Mucosa of stomach (tissue), 1 donor: Measurements from ENCODE around the gene LAMC1.

ENCODE experiments used
- H3K27me3 ChIP-seq: one replicate; pipeline ENCODE4 v1.7.0; 2013; ENCODE audit warnings: mild to moderate bottlenecking, low read length; ENCODE audit not compliant: control insufficient read depth, insufficient read depth
- H3K36me3 ChIP-seq: one replicate; pipeline ENCODE4 v1.7.0; 2013; ENCODE audit warnings: low read length; ENCODE audit not compliant: control insufficient read depth, insufficient read depth
- H3K4me1 ChIP-seq: one replicate; pipeline ENCODE4 v1.7.0; 2013; ENCODE audit warnings: mild to moderate bottlenecking, low read length; ENCODE audit not compliant: control insufficient read depth, insufficient read depth
- H3K4me3 ChIP-seq: one replicate; pipeline ENCODE4 v1.7.0; 2013; ENCODE audit warnings: low read length
- H3K9ac ChIP-seq: one replicate; pipeline ENCODE4 v1.7.0; 2013; ENCODE audit warnings: mild to moderate bottlenecking, low read length, moderate library complexity
- H3K9me3 ChIP-seq: one replicate; pipeline ENCODE4 v1.7.0; 2013; ENCODE audit warnings: mild to moderate bottlenecking, low read length, moderate library complexity; ENCODE audit not compliant: control insufficient read depth
- donor health status: Pancreatic carcinoma.

LAMC1 gene

DNA sequence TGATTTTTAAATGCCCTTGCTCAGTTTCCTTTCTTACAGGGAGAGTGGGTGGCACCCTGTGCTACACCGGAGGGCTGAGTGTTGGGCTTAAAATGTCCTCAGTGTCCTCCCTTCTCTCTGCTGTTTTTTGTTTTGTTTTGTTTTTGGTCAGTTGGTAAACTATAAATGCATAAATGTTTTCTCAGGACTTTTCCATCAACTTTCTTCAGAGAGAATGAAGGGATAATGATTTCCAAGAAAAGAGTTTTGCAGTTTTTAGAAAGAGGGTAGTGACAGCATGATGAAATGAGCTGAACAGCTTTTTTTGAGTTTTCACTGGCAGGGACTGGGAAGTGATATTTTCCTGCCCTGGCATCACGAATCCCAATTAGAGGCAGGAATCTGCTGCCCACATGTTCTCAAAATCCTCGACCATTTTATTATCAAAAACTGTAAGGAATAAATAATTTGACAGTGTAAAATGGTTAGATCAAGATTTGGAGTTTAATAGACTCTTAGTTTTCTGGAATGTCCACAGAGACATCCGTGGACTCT, 15.2 kb downstream of the LAMC1 start:
- Histone ChIP-seq H3K27me3 (no peaks in the 10 kb centered on the region), H3K36me3 (no peaks in the 10 kb centered on the region), H3K4me1 (no peaks in the 10 kb centered on the region), H3K4me3 (no peak overlapping the region), H3K9me3 (no peaks in the 10 kb centered on the region), H3K9ac (no peak overlapping the region)

DNA sequence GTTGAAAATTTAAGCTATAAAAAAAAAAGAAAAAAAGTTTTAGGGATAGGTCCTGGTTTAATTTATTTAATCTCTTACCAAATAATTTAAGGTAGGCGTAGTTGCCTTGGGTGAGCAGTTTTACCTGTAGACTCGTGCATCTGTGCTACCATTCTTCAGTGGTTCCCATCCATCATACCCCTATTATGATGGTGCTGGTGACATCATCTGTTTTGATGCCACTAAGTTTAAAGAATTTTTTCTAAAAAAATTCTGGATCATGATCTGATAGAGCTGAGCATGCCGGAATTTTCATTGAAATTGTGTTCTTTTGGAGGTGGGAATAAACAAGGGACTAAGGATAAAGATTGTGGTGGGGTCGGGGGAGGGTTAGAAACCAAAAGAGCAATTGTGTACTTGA, 15.7 kb downstream of the LAMC1 start:
- Histone ChIP-seq H3K36me3 (no peaks in the 10 kb centered on the region), H3K9ac (no peak overlapping the region), H3K27me3 (no peaks in the 10 kb centered on the region), H3K4me3 (no peak overlapping the region), H3K4me1 (no peaks in the 10 kb centered on the region), H3K9me3 (no peaks in the 10 kb centered on the region)

DNA sequence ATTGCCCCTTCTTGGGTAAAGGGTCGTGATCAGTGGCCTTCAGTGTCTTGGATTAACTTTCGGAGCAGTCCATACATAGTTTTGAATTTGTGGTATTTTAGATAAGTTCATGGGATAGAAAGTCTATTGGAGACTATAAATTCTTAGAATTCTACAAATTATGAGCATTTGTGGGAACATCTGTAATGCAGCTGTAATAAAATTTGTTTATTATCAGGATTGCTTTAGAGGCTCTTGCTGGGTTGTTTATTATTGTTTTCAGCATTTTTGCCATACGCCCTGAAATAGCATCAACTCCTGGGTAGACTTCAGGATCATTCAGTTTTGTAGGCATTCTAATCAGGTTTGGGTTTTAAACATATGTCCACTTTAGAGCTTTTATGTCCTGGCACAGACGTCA, 16.1 kb downstream of the LAMC1 start:
- H3K9ac ChIP-seq, result no peak overlapping the region
- H3K4me1 ChIP-seq, result no peaks in the 10 kb centered on the region
- no peaks in the 10 kb centered on the region for H3K9me3 ChIP-seq
- H3K36me3 ChIP-seq, result no peaks in the 10 kb centered on the region
- H3K4me3 ChIP-seq, result no peak overlapping the region
- H3K27me3 ChIP-seq, result no peaks in the 10 kb centered on the region

DNA sequence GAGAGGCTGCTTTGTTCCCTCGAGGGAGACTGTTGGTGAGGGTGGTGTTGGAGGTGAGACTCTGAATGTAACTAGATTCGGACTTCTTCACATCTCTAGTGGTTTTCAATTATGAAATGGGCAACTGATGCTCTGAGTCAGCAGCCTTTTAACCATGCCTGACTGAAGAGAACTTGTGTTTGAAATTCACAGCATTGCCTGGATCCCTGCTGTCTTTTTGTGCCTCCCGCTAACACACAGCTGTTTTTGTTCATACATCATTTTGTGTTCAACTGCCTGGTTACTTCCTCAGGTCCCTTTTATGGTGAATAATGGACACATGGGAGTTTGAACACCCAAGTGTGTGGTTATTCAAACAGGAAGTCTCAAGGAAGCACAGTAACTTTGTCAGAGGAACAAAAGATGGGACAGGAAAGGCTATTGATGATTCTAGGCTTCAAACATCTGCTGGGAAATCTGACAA, 16.8 kb downstream of the LAMC1 start:
- Histone ChIP-seq H3K27me3 (no peaks in the 10 kb centered on the region), H3K4me3 (no peak overlapping the region), H3K9ac (no peak overlapping the region), H3K36me3 (no peaks in the 10 kb centered on the region), H3K9me3 (no peaks in the 10 kb centered on the region), H3K4me1 (no peaks in the 10 kb centered on the region)

DNA sequence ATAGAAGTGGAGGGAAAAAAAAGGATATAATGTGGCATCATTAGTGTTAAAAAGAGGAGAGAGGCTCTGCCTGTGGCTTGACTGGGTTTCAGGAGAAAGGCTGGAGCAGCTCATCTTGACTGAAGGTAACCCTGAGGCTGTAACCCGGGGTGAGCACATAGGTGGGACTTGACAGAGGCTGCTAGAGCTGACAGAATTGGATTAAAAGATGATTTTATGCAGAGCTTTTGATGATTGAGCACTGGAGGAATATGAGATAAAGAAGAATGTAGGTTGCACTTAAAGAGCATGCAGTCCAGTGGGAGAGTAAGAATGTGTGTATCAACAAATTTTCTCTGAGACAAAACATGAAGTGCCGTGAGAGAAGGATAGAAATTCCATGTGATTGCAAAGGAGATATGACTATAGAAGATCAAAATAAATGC, 17.3 kb downstream of the LAMC1 start:
- H3K4me3 ChIP-seq, result no peak overlapping the region
- H3K9ac ChIP-seq, result no peak overlapping the region
- H3K4me1 ChIP-seq, result no peaks in the 10 kb centered on the region
- H3K36me3 ChIP-seq, result no peaks in the 10 kb centered on the region
- H3K27me3 ChIP-seq, result no peaks in the 10 kb centered on the region
- H3K9me3 ChIP-seq, result no peaks in the 10 kb centered on the region

DNA sequence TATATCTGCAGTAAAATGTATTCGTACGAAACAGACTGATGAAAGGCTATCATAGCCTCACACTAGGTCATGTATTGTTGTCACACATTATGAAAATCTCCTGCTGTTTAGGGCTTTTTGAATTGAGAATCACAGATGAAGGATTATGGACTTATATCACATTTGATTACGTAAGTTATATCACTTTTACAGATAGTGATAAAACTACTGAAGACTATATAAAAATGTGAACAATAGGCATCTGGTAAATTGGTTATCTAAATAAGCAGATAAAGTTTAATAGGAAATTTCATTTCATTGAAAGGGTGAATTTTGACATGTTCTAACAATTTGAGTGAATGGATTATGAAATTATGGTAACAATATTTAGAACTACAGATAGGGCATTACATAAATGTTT, 20.0 kb downstream of the LAMC1 start:
- H3K36me3 ChIP-seq, result no peaks in the 10 kb centered on the region
- no peak overlapping the region for H3K4me3 ChIP-seq
- H3K9ac ChIP-seq, result no peak overlapping the region
- no peaks in the 10 kb centered on the region for H3K9me3 ChIP-seq
- H3K4me1 ChIP-seq, result no peaks in the 10 kb centered on the region
- no peaks in the 10 kb centered on the region for H3K27me3 ChIP-seq

DNA sequence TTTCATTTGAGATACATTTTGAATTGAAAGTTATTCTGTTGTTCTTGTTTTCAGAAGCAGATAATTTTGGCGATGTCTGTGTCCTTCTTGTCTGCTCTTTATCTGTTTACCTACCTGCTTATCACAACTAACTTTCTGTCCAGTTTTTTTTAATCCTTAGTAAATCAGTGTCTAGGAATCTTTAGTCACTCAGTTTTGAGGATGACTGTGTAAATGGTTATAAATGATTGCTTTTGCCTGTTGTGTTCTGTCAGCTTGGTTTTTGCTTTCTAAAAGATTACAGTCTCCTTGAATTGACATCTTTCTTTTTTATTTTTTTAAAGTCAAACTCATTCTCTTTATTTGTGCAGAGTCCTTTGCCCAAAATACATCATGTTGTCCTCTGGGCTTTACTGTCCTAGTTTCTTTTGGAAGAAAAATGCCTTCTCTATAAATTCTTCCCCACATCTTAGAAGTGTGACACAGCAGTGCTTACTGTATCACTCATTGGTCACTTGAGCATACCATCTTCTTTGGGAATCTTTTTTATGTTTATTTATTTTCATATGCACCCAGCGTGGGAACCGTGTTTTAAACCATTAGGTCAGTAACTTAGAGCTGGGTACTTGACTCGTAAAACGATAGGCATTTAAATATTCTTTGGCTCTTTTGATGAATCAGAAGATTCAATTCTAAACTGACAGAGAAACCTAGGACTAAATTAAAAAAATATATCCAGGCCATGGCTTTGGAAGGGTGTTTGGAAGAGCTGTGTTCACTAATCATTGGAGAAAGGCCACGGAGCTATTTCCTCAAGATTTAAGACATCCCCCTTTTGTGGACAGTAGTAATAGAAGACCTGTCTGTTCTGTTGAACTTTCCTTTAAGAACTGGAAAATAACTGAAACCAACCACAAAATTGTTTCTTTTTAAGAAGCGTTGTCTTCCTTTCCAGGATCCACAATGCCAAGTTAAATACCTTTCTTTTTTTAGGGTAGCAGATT, 20.9 kb downstream of the LAMC1 start:
- Histone ChIP-seq H3K9me3 (no peaks in the 10 kb centered on the region), H3K27me3 (no peaks in the 10 kb centered on the region), H3K36me3 (no peaks in the 10 kb centered on the region), H3K9ac (no peak overlapping the region), H3K4me3 (no peak overlapping the region), H3K4me1 (no peaks in the 10 kb centered on the region)

DNA sequence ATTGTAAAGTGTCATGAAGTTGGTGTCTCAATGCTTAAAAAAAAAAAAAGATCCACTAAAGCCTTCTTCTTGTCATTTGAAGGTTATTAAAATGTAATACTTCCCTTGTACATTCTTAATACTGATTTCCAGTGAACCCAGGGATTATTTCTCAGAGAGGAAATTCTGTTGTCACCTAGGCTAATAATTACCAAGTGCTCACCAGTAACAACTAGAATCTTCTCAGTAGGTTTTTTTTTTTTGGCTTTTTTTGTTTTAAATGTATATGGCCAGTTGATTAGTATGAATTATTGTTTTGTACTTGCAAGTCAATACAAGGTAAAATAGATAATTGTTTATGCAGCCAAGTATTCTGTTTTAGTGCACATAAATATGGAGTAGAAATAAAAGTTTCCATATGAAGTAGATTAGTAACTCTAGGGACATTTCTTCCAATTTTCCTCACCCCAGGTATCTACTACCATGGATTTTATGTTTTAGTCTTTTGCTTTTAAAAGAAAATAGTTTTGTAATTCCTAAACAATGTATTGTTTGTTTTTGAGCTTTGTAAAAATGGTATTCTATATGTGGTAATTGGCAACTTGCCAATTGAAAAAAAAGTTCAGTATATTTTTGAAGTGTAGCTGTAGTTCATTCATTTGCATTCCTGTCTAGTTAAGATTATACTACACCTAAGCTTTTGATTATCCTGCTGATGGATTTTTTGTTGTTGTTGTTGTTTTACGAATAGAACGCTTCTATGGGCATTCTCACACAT, 21.9 kb downstream of the LAMC1 start:
- Histone ChIP-seq H3K4me3 (no peak overlapping the region), H3K9me3 (no peaks in the 10 kb centered on the region), H3K4me1 (no peaks in the 10 kb centered on the region)

DNA sequence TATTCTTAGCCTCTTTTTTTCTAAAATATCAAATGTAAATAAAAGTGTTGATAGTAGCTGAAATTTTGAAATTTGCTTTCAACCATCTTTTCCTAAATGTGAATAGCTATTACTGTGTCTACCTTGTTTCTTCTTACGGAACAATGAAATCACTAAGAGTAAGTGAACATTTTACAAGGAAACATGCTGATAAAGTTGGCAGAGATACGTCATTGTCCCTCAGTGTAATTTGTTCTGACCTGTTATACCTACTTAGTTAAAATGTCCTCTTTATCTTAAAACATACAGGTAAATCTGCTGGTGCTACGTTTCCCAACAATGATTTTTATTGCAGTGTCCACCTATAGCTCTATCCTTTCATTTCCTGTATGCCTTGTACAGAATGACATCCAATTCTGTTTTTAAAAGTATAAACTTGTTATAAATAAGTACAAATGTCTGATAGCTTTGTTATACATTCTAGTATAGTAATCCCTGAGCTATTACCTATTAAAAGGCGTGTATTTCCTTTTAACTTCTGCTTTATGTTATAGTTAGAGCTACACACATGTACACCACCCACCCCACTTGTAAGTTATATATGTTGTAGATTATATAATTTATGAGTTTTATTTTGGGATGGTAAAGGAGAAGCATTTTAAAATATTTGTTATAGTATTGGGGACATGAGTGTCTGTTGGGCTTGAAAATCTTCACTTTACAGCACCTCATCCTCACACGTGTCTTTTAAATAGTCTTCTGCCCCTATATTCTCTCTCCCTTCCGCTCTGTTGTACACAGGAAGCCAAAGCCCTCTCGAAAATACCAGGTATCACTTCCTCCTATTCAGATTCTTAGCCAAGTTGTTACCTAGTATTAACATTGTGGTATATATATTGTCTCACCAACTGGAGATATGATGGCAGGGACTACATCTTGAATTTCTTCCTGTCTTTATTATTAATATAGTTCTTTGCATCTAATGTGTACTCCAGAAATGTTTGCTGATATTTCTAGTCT, 25.2 kb downstream of the LAMC1 start:
- no peaks in the 10 kb centered on the region for H3K9me3 ChIP-seq
- H3K9ac ChIP-seq, result no peak overlapping the region
- H3K27me3 ChIP-seq, result no peaks in the 10 kb centered on the region
- no peak overlapping the region for H3K4me3 ChIP-seq
- no peaks in the 10 kb centered on the region for H3K36me3 ChIP-seq
- H3K4me1 ChIP-seq, result no peaks in the 10 kb centered on the region

More for the DNA sequence above, 21.9 kb downstream of the LAMC1 start:
- Histone ChIP-seq H3K36me3 (no peaks in the 10 kb centered on the region), H3K9ac (no peak overlapping the region), H3K27me3 (no peaks in the 10 kb centered on the region)

DNA sequence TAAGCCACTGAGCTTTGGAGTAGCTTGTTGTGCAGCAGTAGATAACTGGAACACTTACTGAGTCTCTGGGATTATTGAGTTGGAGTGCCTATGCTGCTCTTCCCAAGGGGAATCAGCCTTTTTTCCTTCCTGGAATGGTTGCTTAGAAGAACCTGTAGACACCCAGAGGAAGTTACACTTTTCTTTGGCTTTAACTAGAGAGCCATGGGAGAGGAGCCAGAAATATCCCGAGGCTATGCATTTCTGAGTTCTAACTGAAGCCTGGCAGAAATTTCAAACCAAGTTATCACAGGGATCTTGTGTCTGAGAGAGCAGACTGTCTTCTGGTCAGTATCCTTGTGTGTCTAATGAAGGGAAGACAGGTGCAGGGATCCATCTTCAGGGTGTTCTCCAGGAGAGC, 28.3 kb downstream of the LAMC1 start:
- H3K4me1 ChIP-seq, result no peaks in the 10 kb centered on the region
- no peak overlapping the region for H3K4me3 ChIP-seq
- H3K9me3 ChIP-seq, result no peaks in the 10 kb centered on the region
- H3K9ac ChIP-seq, result no peak overlapping the region
- H3K27me3 ChIP-seq, result no peaks in the 10 kb centered on the region
- no peaks in the 10 kb centered on the region for H3K36me3 ChIP-seq

DNA sequence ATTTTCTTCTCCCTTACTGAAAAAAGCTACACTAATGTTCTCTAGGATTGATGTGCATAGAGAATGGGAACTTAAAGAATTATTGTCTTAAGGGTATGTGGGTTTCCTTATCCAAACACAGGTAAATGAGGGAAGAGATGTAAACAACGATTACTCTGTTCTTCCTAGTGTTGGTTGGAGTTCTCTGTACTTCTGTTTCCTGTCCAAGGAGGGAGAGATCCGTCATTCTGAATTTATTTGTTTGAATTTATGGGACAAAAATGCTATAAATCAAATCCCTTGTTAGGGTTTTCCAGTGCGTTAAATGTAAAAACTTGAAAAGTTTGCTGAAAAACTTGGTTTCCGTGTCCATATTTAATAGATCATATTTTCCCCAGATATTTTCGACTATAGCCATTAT, 29.6 kb downstream of the LAMC1 start:
- no peaks in the 10 kb centered on the region for H3K27me3 ChIP-seq
- peaks cover 4% of the 10 kb centered on the region for H3K4me1 ChIP-seq
- no peaks in the 10 kb centered on the region for H3K36me3 ChIP-seq
- H3K4me3 ChIP-seq, result no peak overlapping the region
- H3K9ac ChIP-seq, result no peak overlapping the region
- H3K9me3 ChIP-seq, result no peaks in the 10 kb centered on the region
